PFSK-1 (cell line): ENCODE data around the gene MDFIC2.

Experiments used
- FOXP2 ChIP-seq: optimal IDR thresholded peaks from 2 replicates; pipeline ENCODE3; 2011; ENCODE audit warnings: borderline replicate concordance, control low read depth, inconsistent platforms; ENCODE audit not compliant: insufficient read depth; ENCODE audit errors: extremely low read length, extremely low read depth
- POLR2AphosphoS5 ChIP-seq: IDR thresholded peaks from 2 replicates; pipeline ENCODE4 v1.6.1; 2012; ENCODE audit warnings: low read depth, mild to moderate bottlenecking, control low read depth, low read length, moderate library complexity
- REST ChIP-seq, 2 experiments: IDR thresholded peaks; 2 replicates each; pipeline versions ENCODE4 v1.6.1 to v1.8.0; 2011 to 2012; ENCODE audit warnings: low read depth in 2 of 2, low read length in 2 of 2, control low read depth in 1 of 2, inconsistent platforms in 1 of 2, mild to moderate bottlenecking in 1 of 2, moderate library complexity in 1 of 2; ENCODE audit not compliant: insufficient read depth in 1 of 2
- SIN3A ChIP-seq: IDR thresholded peaks from 2 replicates; pipeline ENCODE4 v1.6.1; 2012; ENCODE audit warnings: mild to moderate bottlenecking, low read length, moderate library complexity, borderline replicate concordance; ENCODE audit not compliant: insufficient read depth
- TAF1 ChIP-seq: IDR thresholded peaks from 2 replicates; pipeline ENCODE4 v1.6.1; 2012; ENCODE audit warnings: low read length, control low read depth, borderline replicate concordance; ENCODE audit not compliant: insufficient read depth

Gene MDFIC2

GRCh38 chr3:70177881-70178645 lies 134.4 kb downstream of the MDFIC2 start:
- TF ChIP-seq FOXP2 (no peak), POLR2AphosphoS5 (no peak), REST (IDR thresholded peaks at IDR 0.05; ENCODE audit: insufficient read depth in 1 of 2, low read depth in 2 of 2, low read length in 2 of 2) (no peak), TAF1 (no peak), SIN3A (no peak)

GRCh38 chr3:70176224-70176623 lies 136.2 kb downstream of the MDFIC2 start:
- TF ChIP-seq TAF1 (no peak), REST (IDR thresholded peaks at IDR 0.05; ENCODE audit: insufficient read depth in 1 of 2, low read depth in 2 of 2, low read length in 2 of 2) (no peak), FOXP2 (no peak), POLR2AphosphoS5 (no peak), SIN3A (no peak)

GRCh38 chr3:70156808-70157207 lies 155.6 kb downstream of the MDFIC2 start:
- no peak for TF ChIP-seq TAF1
- no peak for TF ChIP-seq POLR2AphosphoS5
- no peak for TF ChIP-seq REST (IDR thresholded peaks at IDR 0.05; ENCODE audit: insufficient read depth in 1 of 2, low read depth in 2 of 2, low read length in 2 of 2)
- no peak for TF ChIP-seq FOXP2
- no peak for TF ChIP-seq SIN3A

GRCh38 chr3:70150599-70150998 lies 161.8 kb downstream of the MDFIC2 start:
- TF ChIP-seq SIN3A (no peak), FOXP2 (no peak), TAF1 (no peak), REST (IDR thresholded peaks at IDR 0.05; ENCODE audit: insufficient read depth in 1 of 2, low read depth in 2 of 2, low read length in 2 of 2) (no peak), POLR2AphosphoS5 (no peak)
